Lung (tissue), 12 donors: ENCODE data around the gene ITGA11. TPM values are rescaled to one million over a fixed set of nuclear protein-coding genes. Genes with fewer than 3 reads are reported as not detected.

Experiments
- ATAC-seq: fragments of 200-7000 bp; cut with Tn5 transposase; one replicate; pipeline ENCODE4 v1.9.1; 2020; ENCODE audit warnings: moderate number of reproducible peaks; ENCODE audit not compliant: insufficient read depth, low FRiP score
- DNase-seq, 3 donors: peaks; one replicate each; pipeline ENCODE4 v3.0.0-alpha.2; 2013 to 2017
- H3K27ac ChIP-seq, 2 donors: one replicate each; pipeline ENCODE4 v1.5.1; 2013; ENCODE audit warnings: mild to moderate bottlenecking in 2 of 2, moderate library complexity in 2 of 2, control low read depth in 1 of 2, inconsistent platforms in 1 of 2, low read depth in 1 of 2, low read length in 1 of 2
- H3K27me3 ChIP-seq, 3 donors: one replicate each; pipeline ENCODE4 v1.5.1; 2013; ENCODE audit warnings: low read length in 2 of 3; ENCODE audit not compliant: control insufficient read depth in 3 of 3, insufficient read depth in 3 of 3
- H3K36me3 ChIP-seq, 4 donors: one replicate each; pipeline ENCODE4 v1.5.1; 2013; ENCODE audit warnings: low read length in 4 of 4, mild to moderate bottlenecking in 1 of 4, moderate library complexity in 1 of 4; ENCODE audit not compliant: control insufficient read depth in 4 of 4, insufficient read depth in 4 of 4
- H3K4me1 ChIP-seq, 5 donors: one replicate each; pipeline ENCODE4 v1.5.1; 2013; ENCODE audit warnings: low read length in 5 of 5, mild to moderate bottlenecking in 2 of 5, moderate library complexity in 1 of 5; ENCODE audit not compliant: control insufficient read depth in 5 of 5, insufficient read depth in 5 of 5
- H3K4me3 ChIP-seq: one replicate; pipeline ENCODE4 v1.5.1; 2013; ENCODE audit warnings: mild to moderate bottlenecking, control low read depth, moderate library complexity
- H3K9ac ChIP-seq, 2 donors: one replicate each; pipeline ENCODE4 v1.5.1; 2013; ENCODE audit warnings: low read length in 2 of 2, control low read depth in 1 of 2; ENCODE audit not compliant: insufficient read depth in 1 of 2
- H3K9me3 ChIP-seq, 4 donors: one replicate each; pipeline ENCODE4 v1.5.1; 2013; ENCODE audit warnings: low read length in 3 of 4, mild to moderate bottlenecking in 1 of 4, moderate library complexity in 1 of 4; ENCODE audit not compliant: control insufficient read depth in 4 of 4, insufficient read depth in 3 of 4
- whole genome bisulfite sequencing, 2 donors: extraction: QIAGEN DNeasy Blood & Tissue Kit; methylation state at CpG; one replicate each; pipeline ENCODE4 v1.1.7; 2013; 5-methylcytosine and 5-hydroxymethylcytosine counted together
- polyA plus RNA-seq, 2 donors: library from polyadenylated mRNA; stranded (reverse); fragments of 200-250 nt; gene quantifications; one replicate each; pipeline ENCODE4 v1.2.1, GENCODE V29; 2013
- total RNA-seq, 2 donors: library from RNA; depleted of rRNA in 1 of 2; stranded (reverse); fragments of >200 nt in 1 of 2; gene quantifications; one replicate each; pipeline ENCODE4 v1.2.1, GENCODE V29; 2014 to 2021
- TF ChIP-seq, protein P1 (sequence below): IDR thresholded peaks from 2 replicates; pipeline ENCODE4 v1.5.1; 2012; ENCODE audit warnings: mild to moderate bottlenecking; ENCODE audit errors: control extremely low read depth, extremely low read depth
- donor health status: control.
- donor health status: control.
- donor health status: Bipolar disorder and iron deficiency.
- donor health status: healthy.
- donor health status: DM: yes; HTN: yes; CAD: no.

Gene ITGA11
- total and polyA plus RNA-seq, 4 donors: 0.35 to 1.8 (median 1.0) TPM

DNA sequence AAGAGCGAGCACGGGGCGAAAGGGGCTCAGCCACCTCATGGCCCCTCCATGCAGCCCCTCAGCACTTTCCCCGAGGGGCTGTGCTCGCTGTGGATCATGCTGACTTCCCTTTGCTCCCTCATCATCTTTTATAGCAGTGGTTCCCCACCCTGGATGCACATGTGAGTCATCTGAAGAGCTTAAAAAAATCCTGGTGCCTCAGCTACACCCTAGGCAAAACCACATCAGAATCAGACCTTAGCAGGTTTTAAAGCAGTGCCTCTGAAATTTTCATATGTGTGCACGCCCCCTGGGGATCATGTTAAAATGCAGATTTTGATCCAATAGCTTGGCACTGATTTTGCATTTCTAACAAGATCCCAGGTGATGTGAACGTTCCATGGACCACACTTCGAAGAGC lies 103.5 kb downstream of the ITGA11 start:
- 78 to 91% methylated on average over 8 of the region's 8 CpGs for WGBS, 2 donors

DNA sequence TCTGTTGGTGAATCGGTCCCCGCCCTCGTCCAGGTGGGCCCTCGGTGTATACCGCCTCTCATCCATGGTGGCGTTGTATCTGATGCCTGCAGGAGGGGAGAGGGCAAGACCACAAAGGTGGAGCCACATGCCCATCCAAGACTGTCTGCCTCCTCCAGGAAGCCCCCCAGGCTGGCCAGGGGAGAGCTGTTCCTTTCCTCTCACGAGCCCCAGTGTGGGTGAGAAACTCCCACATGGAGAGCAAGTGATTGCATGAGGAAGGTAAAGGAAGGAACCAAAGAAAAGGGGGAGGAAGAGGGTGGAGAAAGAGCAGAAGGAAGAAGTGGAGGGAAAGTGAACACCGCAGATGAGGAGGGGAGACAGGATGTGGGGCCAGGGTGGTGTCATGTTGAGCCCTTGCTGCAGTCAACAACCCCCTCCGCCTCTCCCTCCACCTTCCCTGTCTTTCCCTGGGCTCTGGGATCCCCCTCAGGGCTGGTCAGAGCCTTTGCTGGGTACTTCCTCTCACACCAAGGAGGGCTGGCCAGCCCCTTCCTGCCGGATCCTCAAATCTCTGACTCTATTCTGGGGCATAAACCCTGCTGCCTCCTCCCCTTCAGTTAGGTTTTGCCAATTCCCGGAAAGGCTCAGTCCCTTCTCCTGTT lies 105.1 kb downstream of the ITGA11 start:
- no peaks in the 10 kb centered on the region for H3K27me3 ChIP-seq
- TF ChIP-seq, protein P1, sequence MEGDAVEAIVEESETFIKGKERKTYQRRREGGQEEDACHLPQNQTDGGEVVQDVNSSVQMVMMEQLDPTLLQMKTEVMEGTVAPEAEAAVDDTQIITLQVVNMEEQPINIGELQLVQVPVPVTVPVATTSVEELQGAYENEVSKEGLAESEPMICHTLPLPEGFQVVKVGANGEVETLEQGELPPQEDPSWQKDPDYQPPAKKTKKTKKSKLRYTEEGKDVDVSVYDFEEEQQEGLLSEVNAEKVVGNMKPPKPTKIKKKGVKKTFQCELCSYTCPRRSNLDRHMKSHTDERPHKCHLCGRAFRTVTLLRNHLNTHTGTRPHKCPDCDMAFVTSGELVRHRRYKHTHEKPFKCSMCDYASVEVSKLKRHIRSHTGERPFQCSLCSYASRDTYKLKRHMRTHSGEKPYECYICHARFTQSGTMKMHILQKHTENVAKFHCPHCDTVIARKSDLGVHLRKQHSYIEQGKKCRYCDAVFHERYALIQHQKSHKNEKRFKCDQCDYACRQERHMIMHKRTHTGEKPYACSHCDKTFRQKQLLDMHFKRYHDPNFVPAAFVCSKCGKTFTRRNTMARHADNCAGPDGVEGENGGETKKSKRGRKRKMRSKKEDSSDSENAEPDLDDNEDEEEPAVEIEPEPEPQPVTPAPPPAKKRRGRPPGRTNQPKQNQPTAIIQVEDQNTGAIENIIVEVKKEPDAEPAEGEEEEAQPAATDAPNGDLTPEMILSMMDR: no peak
- peaks cover 0 to 5% (median 0%) of the 10 kb centered on the region in 5 donors for H3K4me1 ChIP-seq
- H3K36me3 ChIP-seq: no peaks in the 10 kb centered on the region
- no peak overlapping the region for H3K27ac ChIP-seq
- WGBS, 2 donors: 64 to 74% methylated on average over 11 of the region's 11 CpGs
- DNase-seq (no peak), ATAC-seq (no peak)
- no peaks in the 10 kb centered on the region for H3K9me3 ChIP-seq
- no peak overlapping the region for H3K9ac ChIP-seq
- H3K4me3 ChIP-seq: no peak overlapping the region

More for the DNA sequence above, 103.5 kb downstream of the ITGA11 start:
- Histone ChIP-seq H3K9ac (no peak overlapping the region), H3K27ac (no peak overlapping the region), H3K4me1 (peaks cover 0 to 7% (median 0%) of the 10 kb centered on the region in 5 donors), H3K27me3 (no peaks in the 10 kb centered on the region), H3K9me3 (no peaks in the 10 kb centered on the region), H3K4me3 (no peak overlapping the region), H3K36me3 (no peaks in the 10 kb centered on the region)
- ATAC-seq: no peak
- TF ChIP-seq, protein P1: no peak
- DNase-seq: no peak

- Histone ChIP-seq H3K9me3 (no peaks in the 10 kb centered on the region), H3K4me3 (no peak overlapping the region), H3K9ac (no peak overlapping the region), H3K4me1 (peaks cover 0 to 5% (median 0%) of the 10 kb centered on the region in 5 donors), H3K27me3 (no peaks in the 10 kb centered on the region), H3K27ac (no peak overlapping the region), H3K36me3 (no peaks in the 10 kb centered on the region)
- DNase-seq: no peak
- TF ChIP-seq, protein P1: no peak
- WGBS, 2 donors: 91% methylated on average over 4 of the region's 4 CpGs
- no peak for ATAC-seq
These were observed 106.2 kb downstream of the ITGA11 start for GRCh38 chr15:68325726-68326125.

- no peak overlapping the region for H3K4me3 ChIP-seq
- no peak overlapping the region for H3K27ac ChIP-seq
- 70 to 75% methylated on average over 8 to 9 of the region's 9 CpGs for WGBS, 2 donors
- no peaks in the 10 kb centered on the region for H3K9me3 ChIP-seq
- no peaks in the 10 kb centered on the region for H3K27me3 ChIP-seq
- no peak overlapping the region for H3K9ac ChIP-seq
- TF ChIP-seq, protein P1: no peak
- ATAC-seq (no peak), DNase-seq (no peak)
- H3K36me3 ChIP-seq: no peaks in the 10 kb centered on the region
- H3K4me1 ChIP-seq: no peaks in the 10 kb centered on the region
These were observed 109.2 kb downstream of the ITGA11 start for GRCh38 chr15:68322796-68323195.
